Gastrocnemius medialis (tissue), 4 donors: ENCODE measurements around the gene WFDC5. TPM values are rescaled to one million over a fixed set of nuclear protein-coding genes. Genes with fewer than 3 reads are reported as not detected.

Source experiments
- ATAC-seq, 2 donors: fragments of 150-250 bp; one replicate each; pipeline ENCODE4 v1.9.1; 2016
- DNase-seq, 2 donors: peaks; one replicate each; pipeline ENCODE4 v3.0.0-alpha.2; 2019
- H3K27ac ChIP-seq, 4 donors: fragments of 200-600 bp; sonication (generic); 1 replicate in 1 of 4; 2 replicates in 3 of 4; pipeline ENCODE4 v1.5.1; 2016 to 2018; ENCODE audit warnings: mild to moderate bottlenecking in 2 of 4, moderate library complexity in 1 of 4
- H3K27me3 ChIP-seq, 3 donors: fragments of 200-600 bp; sonication (generic) in 2 of 3; 1 replicate in 1 of 3; 2 replicates in 2 of 3; pipeline versions ENCODE4 v1.5.1 to v1.6.0; 2016 to 2019; ENCODE audit warnings: mild to moderate bottlenecking in 1 of 3, moderate library complexity in 1 of 3
- H3K36me3 ChIP-seq, 2 donors: fragments of 200-600 bp; sonication (generic) in 1 of 2; one replicate each; pipeline ENCODE4 v1.5.1; 2017 to 2018
- H3K4me1 ChIP-seq, 2 donors: fragments of 200-600 bp; sonication (generic) in 1 of 2; one replicate each; pipeline ENCODE4 v1.5.1; 2016 to 2017; ENCODE audit warnings: mild to moderate bottlenecking in 2 of 2
- H3K4me3 ChIP-seq, 4 donors: fragments of 200-600 bp; sonication (generic) in 3 of 4; 1 replicate in 1 of 4; 2 replicates in 3 of 4; pipeline ENCODE4 v1.5.1; 2016 to 2019; ENCODE audit warnings: mild to moderate bottlenecking in 2 of 4
- H3K9me3 ChIP-seq, 3 donors: fragments of 200-600 bp; sonication (generic) in 2 of 3; 1 replicate in 1 of 3; 2 replicates in 2 of 3; pipeline ENCODE4 v1.5.1; 2016 to 2019
- CTCF ChIP-seq, 5 experiments: fragments of 450-650 bp in 3 of 5; fragments of 200-600 bp in 2 of 5; sonication (generic) in 2 of 5; IDR thresholded peaks in 4 of 5; conservative IDR thresholded peaks in 1 of 5; 1 replicate in 4 of 5; 2 replicates in 1 of 5; pipeline ENCODE4 v1.5.1; 2016 to 2019; ENCODE audit warnings: antibody characterized with exemption in 5 of 5, mild to moderate bottlenecking in 3 of 5, moderate library complexity in 3 of 5
- POLR2A ChIP-seq, 2 donors: fragments of 450-650 bp; IDR thresholded peaks; one replicate each; pipeline ENCODE4 v1.6.1; 2017; ENCODE audit warnings: antibody characterized with exemption in 2 of 2, mild to moderate bottlenecking in 2 of 2, moderate library complexity in 2 of 2
- in situ Hi-C, 4 donors: fragments of 200-750 bp; cut with MboI; loops; one replicate each; pipeline versions ENCODE4 v1.15.0 to v1.8.0; 2017; ENCODE audit warnings: low sequenced_read_pairs in 4 of 4
- intact Hi-C: fragments of 100-400 bp; cut with DNase I; formaldehyde crosslinking; loops from one replicate; pipeline ENCODE4 v1.15.1; 2023; ENCODE audit warnings: low total_unique reads
- total RNA-seq, 4 donors: library from RNA; depleted of rRNA; stranded (reverse); fragments of >200 nt; gene quantifications; one replicate each; pipeline versions ENCODE4 v1.1.0 to v1.2.3, GENCODE V29; 2016

Gene WFDC5
- total RNA-seq, 4 donors from 2014 or later = not detected

GRCh38 chr20:45154183-45154582, 39.2 kb upstream of the WFDC5 start:
- H3K27me3 ChIP-seq = peaks cover 0 to 2% (median 0%) of the 10 kb centered on the region in 3 donors
- no peaks in the 10 kb centered on the region for H3K9me3 ChIP-seq
- no peak overlapping the region for H3K4me3 ChIP-seq
- no peaks in the 10 kb centered on the region for H3K4me1 ChIP-seq
- TF ChIP-seq POLR2A (IDR thresholded peaks at IDR 0.05) (no peak), CTCF (IDR thresholded peaks at IDR 0.05 in 4 of 5, conservative IDR thresholded peaks at IDR 0.05 in 1 of 5) (no peak)
- no peak overlapping the region for H3K27ac ChIP-seq
- in situ Hi-C loops = no loop called here
- ATAC-seq (no peak), DNase-seq (no peak)
- intact Hi-C loops = no loop called here
- no peaks in the 10 kb centered on the region for H3K36me3 ChIP-seq

- in situ Hi-C loops = no loop called here
- intact Hi-C loops = no loop called here
- ATAC-seq (no peak), DNase-seq (no peak)
- TF ChIP-seq POLR2A (IDR thresholded peaks at IDR 0.05) = no peak
- TF ChIP-seq CTCF (IDR thresholded peaks at IDR 0.05 in 4 of 5, conservative IDR thresholded peaks at IDR 0.05 in 1 of 5) = no peak
- Histone ChIP-seq H3K27me3 (peaks cover 0 to 2% (median 0%) of the 10 kb centered on the region in 3 donors), H3K9me3 (no peaks in the 10 kb centered on the region), H3K36me3 (no peaks in the 10 kb centered on the region), H3K4me1 (no peaks in the 10 kb centered on the region), H3K27ac (no peak overlapping the region), H3K4me3 (no peak overlapping the region)
These were observed 38.8 kb upstream of the WFDC5 start for GRCh38 chr20:45153752-45154151.

- no peak overlapping the region for H3K27ac ChIP-seq
- TF ChIP-seq CTCF (IDR thresholded peaks at IDR 0.05 in 4 of 5, conservative IDR thresholded peaks at IDR 0.05 in 1 of 5) (no peak), POLR2A (IDR thresholded peaks at IDR 0.05) (no peak)
- H3K27me3 ChIP-seq = peaks cover 0 to 2% (median 0%) of the 10 kb centered on the region in 3 donors
- no peaks in the 10 kb centered on the region for H3K9me3 ChIP-seq
- intact Hi-C loops = no loop called here
- in situ Hi-C loops = no loop called here
- DNase-seq = no peak
- H3K4me3 ChIP-seq = no peak overlapping the region
- no peak for ATAC-seq
- H3K36me3 ChIP-seq = no peaks in the 10 kb centered on the region
- H3K4me1 ChIP-seq = no peaks in the 10 kb centered on the region
These were observed 38.2 kb upstream of the WFDC5 start for GRCh38 chr20:45153147-45153546.

- no peak for ATAC-seq
- H3K36me3 ChIP-seq = no peaks in the 10 kb centered on the region
- H3K4me1 ChIP-seq = no peaks in the 10 kb centered on the region
- TF ChIP-seq POLR2A (IDR thresholded peaks at IDR 0.05) (no peak), CTCF (IDR thresholded peaks at IDR 0.05 in 4 of 5, conservative IDR thresholded peaks at IDR 0.05 in 1 of 5) (no peak)
- no peak overlapping the region for H3K4me3 ChIP-seq
- no peak for DNase-seq
- peaks cover 0 to 2% (median 0%) of the 10 kb centered on the region in 3 donors for H3K27me3 ChIP-seq
- H3K9me3 ChIP-seq = no peaks in the 10 kb centered on the region
- H3K27ac ChIP-seq = no peak overlapping the region
- in situ Hi-C loops = no loop called here
- intact Hi-C loops = no loop called here
These were observed 37.4 kb upstream of the WFDC5 start for GRCh38 chr20:45152405-45152804.

GRCh38 chr20:45149062-45149461, 34.1 kb upstream of the WFDC5 start:
- H3K27me3 ChIP-seq = peaks cover 0 to 2% (median 0%) of the 10 kb centered on the region in 3 donors
- TF ChIP-seq POLR2A (IDR thresholded peaks at IDR 0.05) (no peak), CTCF (IDR thresholded peaks at IDR 0.05 in 4 of 5, conservative IDR thresholded peaks at IDR 0.05 in 1 of 5) (no peak)
- H3K9me3 ChIP-seq = no peaks in the 10 kb centered on the region
- ATAC-seq = no peak
- no peak overlapping the region for H3K4me3 ChIP-seq
- H3K27ac ChIP-seq = no peak overlapping the region
- no peaks in the 10 kb centered on the region for H3K36me3 ChIP-seq
- in situ Hi-C loops = loop anchor here in 2 of 4 donors (25.0 kb wide), 1 partner anchor 138 kb away; no protein-coding TSS in a partner anchor
- H3K4me1 ChIP-seq = no peaks in the 10 kb centered on the region
- DNase-seq = no peak
- intact Hi-C loops = no loop called here
